Smooth muscle cell of the brain vasculature (primary cell): ENCODE data around the gene ACRV1.

Experiments
- DNase-seq: peaks from one replicate; pipeline ENCODE4 v3.0.0-alpha.2; 2012; ENCODE audit warnings: low read depth, low spot score

The ACRV1 gene

GRCh38 chr11:125649465-125650166 is 31.0 kb downstream of the ACRV1 start:
- DNase-seq = no peak

- no peak for DNase-seq
These were observed 34.8 kb downstream of the ACRV1 start for GRCh38 chr11:125645871-125646270.

DNA sequence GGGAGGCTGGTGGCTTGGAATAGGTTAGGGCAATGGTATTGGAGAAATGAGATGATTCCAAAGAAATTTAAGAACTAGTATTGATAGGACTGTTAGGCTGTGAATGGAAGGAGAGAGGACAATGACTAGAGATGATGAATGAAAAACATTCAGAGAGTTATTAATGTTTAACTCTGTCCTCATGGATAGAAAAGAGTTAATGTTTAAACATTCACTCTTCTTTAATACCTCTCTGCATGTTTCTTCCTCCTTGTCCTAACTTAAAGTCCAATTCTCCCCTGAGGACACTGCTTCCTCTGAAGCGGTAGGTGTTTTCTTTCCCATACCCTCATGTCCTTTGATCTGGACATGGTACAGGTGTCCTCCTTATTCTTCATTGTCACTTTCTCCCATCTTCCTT is 42.3 kb downstream of the ACRV1 start:
- DNase-seq = no peak

GRCh38 chr11:125637840-125638239 is 42.8 kb downstream of the ACRV1 start:
- DNase-seq = no peak

DNA sequence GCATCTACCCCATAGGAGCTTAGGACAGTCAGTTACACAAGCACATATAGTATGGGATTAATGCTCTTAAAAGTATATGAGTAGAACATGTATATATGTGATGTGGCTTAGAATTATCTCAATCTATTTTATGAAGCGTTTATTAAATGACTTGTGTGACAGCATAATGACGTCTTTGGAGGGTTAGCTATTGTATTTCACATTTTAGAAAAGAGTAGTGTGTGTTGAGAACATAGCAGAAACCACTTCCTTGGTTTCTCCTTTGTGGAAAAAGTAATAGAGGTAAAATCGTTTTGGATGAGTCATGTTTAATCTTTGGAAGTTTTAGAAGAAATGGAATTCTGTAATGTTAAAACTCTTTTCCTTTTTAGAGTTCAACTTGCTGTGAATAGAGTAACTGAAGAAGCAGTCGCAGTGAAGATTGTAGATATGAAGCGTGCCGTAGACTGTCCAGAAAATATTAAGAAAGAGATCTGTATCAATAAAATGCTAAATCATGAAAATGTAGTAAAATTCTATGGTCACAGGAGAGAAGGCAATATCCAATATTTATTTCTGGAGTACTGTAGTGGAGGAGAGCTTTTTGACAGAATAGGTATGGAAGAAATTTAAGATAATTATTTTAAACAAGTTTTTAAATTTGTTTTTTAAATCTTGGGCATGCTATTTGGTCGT is 53.3 kb downstream of the ACRV1 start:
- no peak for DNase-seq

- DNase-seq = peak; percentile 54
These were observed 54.2 kb downstream of the ACRV1 start for GRCh38 chr11:125626288-125626950.

DNA sequence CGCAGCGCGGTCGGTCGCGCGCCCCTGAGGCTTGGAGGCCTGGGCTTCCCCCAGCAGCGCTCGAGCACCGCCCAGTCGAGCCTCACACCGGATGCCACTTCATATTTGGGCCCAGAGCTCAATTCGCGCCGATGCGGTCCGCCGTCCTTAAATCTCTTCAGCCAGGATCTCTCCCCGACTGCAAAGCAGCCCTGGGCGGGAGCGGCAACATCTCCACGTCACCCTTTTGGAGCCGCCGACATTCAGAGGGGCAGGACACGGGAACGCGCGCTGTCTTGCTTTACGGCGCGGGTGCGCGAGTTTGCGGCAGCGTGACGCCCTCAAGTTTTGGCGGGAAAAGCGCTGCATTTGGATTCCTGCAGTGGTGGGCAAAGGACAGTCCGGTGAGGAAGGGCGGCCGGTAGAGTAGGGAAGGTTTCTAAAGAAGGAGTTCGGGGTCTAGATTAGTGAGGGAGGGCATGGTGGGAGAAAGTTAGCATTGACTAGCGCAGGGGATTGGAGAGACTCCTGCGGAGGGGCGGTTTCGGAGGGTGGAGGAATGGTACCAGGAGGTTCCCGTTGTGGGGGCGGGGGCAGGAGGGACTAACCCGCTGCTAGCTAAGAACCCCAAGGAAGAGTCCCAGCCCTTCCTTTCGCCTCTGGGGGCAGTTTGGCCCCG is 54.9 kb downstream of the ACRV1 start:
- DNase-seq = peak; percentile 82

- no peak for DNase-seq
These were observed 55.4 kb downstream of the ACRV1 start for GRCh38 chr11:125625225-125625629.

DNA sequence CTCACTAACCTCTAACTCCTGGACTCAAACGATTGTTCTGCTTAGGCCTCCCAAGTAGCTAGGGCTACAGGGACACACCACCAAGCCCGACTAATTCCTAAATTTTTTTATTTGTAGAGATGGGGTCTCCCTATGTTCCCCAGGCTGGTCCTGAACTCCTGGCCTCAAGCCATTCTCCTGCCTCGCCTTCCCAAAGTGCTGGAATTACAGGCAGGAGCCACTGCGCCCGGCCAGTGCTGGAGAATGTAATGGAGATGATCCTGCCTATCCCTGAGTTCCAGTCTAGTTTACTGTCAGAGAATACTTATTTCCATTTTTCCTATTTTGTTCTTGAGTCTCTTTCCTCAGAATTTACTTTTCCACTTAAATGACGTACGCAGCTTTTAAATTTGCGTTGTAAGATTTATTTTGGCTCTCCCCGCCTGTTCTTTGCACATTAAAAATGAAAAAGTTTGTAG is 55.9 kb downstream of the ACRV1 start, which contains the start of gene CHEK1:
TSS of gene CHEK1 (plus strand) at position 408 of the 458 bp plus-strand sequence. CDS start 1,606 bp downstream, outside the sequence.
- no peak for DNase-seq

DNA sequence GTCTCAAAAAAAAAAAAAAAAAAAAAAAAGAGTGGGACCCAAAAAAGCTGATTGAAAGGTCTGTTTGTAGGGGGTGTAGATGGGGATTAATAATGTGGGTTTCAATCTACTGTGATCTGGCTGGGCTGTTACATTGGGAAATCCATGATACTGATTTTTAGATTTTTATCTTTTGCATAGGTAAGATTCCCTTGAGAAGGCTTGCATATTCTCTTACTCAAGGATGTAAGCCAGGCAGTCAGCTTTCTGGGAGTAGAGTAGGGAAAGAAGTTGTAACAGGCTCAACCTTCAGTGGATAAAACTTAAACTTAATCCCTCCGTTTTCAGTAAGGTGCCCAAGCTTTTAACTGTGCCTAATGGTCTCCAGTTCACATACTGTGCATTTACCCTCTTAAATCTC is 57.6 kb downstream of the ACRV1 start:
- no peak for DNase-seq

DNA sequence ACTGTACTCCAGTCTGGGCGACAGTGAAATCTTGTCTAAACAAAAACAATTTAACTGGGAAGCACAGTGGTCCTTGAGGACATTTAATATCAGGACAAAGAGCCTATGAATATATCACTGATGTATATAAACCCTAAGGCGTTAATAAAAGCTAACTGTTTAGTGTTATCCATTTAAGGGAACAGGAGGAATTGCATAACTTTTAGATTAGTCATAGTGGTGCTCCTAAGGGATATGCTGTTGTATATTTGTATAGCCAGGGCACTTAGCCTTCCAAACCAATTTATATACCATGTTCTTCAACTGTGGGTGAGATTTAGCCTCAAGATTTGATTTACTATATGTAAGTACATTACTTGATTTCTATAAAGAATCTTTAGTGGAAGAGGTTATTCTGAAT is 58.7 kb downstream of the ACRV1 start:
- no peak for DNase-seq
